Kidney capillary endothelial cell (primary cell): ENCODE data around the gene BOD1.

ENCODE experiments used
- DNase-seq: peaks from one replicate; pipeline ENCODE4 v3.0.0-alpha.2; 2018; ENCODE audit warnings: low spot score

The BOD1 gene

DNA sequence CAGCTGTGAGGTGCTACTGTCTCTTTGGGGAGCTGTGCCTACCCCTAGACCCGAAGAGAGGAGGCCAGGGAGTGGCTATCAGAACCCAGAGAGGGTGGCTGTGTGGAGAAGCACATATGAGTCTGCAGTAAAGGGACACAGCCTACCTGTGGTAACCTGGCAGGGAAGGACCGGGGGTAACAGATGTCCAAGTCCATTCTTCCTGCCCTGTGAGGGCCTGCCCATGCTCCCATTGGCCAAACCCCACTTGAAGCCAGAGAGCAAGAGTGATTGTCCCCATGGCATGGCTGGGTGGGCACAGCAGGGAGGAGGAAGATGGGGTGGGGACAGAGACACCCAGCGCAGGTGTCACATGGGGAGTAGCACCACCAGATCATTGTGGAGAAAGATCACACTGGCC, 39.3 kb downstream of the BOD1 start:
- DNase-seq, result no peak

GRCh38 chr5:173575985-173576384, 40.5 kb downstream of the BOD1 start:
- no peak for DNase-seq

DNA sequence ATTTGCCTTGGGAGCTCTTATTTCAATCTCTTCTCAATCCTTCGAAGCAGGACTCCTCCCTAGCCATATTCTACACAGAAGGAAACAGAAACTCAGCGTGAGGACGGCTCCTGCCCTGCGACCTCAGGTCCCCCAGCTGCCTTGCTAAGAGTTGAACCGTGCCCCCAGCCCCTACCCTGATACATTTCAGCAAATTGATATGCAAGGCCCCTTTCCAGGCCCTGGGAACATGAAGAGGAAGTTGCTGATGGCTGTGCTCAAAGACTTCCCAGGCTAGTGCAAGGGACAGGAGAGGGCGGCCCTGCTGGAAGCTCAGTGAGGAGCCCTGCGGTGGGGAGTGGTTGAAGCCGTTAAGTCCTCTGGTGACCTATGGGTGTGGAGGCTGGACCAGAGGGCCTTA, 41.5 kb downstream of the BOD1 start:
- no peak for DNase-seq

DNA sequence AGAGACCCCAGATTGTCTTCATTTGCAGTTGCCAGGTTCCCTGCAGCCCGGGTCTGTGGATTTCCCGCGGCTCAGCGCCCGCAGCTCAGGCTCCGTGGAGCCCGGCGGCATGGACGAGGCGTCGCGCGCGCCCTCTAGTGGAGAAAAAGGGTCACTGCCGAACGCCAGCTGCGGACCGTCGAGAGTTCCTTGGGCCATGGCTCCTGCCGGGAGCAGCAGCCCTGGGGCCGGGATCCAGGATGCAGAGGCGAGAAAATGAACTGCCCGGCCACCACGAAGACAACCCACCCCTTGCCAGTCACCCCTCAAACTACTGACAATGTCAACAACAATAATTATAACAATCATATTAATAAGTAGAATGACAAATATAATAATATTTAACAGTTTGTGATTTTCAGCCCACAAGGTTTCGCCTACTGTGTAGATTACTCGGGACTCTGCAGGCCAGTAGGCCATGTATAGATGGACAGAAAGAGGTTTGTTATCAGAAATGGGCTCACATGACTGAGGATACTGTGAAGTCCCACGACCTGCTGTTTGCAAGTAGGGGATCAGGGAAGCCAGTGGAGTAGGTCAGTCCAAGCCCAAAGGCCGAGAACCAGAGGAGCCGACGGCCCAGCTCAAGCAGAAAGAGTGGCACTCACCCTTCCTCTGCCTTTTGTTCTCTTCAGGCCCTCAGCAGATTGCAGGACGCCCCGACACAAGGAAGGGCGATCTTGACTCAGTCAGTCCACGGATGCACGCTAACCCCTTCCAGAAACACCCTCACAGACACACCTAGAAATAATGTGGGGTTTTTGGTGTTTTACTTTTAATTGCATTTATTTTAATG, 43.1 kb downstream of the BOD1 start:
- DNase-seq, result peak; percentile 61

DNA sequence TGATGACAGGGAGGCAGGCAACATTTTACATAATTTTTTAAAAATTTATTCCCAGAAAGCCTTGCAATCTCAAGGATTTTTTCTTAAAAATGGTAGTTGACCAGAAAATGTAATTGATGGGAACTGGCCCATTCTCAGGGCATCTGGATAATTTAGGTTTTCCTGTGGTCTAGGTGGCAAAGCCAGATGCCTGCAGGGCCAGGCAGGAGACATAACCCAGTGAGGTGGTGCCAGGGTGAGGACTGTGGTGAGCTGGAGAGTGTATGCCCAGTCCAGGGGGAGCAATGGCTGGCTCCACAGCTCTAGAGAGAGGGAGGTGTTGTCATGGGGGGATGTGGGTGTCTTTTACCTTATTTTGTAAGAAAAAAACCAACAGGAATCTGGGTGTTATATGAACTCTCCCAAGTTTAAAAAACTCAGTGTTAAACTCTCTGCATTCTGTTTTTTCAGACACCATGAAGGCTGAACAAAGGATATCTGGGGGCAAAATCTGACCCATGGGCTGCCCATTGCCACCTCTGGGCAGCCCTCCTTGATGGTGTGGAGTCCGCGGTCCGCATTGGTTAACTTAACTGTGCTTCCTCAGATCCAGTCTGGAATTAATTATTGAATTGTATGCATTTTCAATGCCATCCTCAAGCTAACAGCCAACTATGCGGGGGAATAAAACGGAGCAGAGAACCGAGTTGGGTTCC, 43.9 kb downstream of the BOD1 start:
- DNase-seq, result peak; percentile 4

DNA sequence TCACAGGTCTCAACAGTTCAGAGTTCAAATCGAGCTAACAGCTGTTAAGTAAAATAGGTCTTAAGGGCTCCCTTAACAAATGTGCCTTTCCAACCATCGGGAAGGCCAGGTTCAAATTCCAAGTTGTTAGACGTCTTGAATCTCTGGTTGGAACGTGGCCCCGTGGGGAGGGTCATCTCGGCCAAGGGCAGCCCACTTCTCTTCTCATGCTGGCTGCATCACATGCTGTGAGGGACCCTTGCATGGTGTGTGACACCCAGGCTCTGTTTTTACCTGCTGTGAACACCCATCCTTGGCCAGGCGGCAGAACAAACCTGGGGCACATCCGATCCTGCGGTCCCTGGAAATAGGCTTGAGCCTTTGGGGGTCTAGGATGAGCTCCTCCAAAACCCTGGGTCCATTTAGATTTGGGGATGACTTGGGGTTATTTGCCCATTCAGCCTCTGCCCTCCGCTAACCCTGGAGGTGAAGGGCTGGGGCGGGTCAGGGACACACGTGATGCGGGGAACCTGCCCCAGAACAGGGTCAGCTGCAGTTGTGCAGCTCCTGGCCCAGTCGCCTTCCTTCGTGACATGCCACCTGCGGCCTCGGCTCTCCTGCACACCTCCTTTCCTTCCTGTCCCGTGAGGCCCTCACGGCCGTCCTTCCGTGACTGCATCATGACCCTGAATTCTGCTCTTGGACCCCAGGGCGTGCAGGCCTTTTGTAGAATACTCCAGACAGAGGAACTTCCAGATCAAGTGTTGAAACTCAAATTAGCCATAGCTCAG, 45.9 kb downstream of the BOD1 start:
- no peak for DNase-seq

DNA sequence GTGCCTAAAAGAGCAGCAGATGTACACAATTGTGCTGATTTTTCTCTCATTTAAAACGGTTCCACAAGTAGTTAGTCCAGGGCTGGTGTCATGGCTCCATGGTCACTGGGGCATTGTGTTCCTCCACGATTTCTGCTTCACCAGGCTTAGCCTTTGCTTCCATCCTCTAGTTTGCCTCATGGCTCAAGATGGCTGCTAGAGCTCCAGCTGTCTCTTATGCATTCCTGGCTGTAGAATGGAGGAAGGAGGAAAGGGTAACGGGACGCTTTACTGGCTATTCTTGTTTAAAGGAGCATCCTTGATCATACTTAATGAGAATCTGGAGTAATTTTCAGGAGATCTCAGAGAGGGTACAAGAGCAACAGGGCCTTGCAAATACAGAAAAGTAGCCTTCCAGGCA, 47.7 kb downstream of the BOD1 start:
- DNase-seq, result no peak

- DNase-seq, result no peak
These were observed 48.3 kb downstream of the BOD1 start for GRCh38 chr5:173568128-173568527.

DNA sequence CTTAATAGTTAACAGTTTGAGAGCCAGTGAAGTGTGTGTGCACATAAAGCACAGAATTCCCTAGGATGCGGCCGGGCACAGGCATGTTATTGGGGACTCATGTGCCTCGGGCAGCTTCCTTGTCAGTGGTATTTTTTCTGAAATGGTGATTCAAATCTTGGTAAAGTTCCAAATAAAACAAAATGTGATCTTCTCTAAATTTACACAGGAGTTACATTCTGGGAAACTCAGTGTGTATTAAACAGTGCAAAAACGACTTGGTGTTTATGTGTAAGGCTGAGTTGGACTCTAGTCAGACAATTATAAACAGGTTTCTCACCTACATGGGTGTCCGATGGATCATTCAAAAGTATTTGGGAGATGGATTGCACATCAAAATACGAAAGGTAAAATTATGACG, 48.9 kb downstream of the BOD1 start:
- no peak for DNase-seq

DNA sequence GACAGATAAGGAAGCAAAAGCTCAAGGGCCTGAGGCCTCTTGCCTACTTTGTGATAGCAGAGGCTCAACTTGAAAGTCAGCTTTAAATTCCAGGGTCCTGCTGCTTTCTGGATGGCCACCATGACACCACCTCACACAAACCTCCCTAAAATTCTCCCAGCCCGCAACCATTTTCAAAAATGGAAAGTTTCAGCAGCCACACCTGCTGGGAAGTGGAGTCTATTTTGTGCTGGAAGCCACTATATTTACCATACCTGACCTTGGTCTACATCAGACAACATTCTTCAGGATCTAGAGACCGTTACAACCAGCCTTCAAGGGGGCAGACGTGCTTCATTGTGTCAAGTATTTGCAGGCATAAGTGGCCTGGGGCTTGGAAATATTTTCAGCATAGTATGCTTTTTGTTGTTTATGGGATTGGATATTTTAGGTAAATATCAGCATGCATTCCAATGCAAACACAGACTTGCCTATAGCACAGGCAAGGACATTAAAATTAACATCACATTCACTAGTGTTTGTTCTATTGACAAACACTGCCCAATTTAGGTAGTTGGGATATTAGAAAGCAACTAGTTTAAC, 50.9 kb downstream of the BOD1 start:
- DNase-seq, result no peak

DNA sequence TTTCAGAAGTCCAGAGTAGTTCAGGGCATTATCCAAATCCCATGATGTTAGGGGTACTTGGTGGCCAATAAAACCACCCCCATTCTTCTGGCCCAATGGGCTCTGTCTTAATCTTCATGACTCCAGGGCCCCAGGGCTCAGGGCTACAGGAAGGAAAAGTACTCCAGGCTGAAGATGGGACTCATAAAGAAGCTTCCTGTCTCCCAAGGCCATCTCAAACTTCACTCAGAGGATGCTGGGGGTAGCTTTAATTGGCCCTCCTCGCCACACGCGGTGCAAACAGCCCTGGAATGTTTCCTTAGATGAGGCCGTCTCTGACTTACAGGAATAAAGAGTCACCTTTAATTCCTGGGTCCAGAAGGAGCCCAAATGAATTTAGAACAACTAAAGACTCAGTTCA, 52.3 kb downstream of the BOD1 start:
- DNase-seq, result no peak

- no peak for DNase-seq
These were observed 53.2 kb downstream of the BOD1 start for GRCh38 chr5:173563246-173563645.

- DNase-seq, result no peak
These were observed 54.0 kb downstream of the BOD1 start for GRCh38 chr5:173562451-173562850.
